ENCODE results near the gene CDKAL1. TPM values are rescaled to one million over a fixed set of nuclear protein-coding genes. Genes with fewer than 3 reads are reported as not detected.

CDKAL1 gene
- total and polyA plus RNA-seq, 10 of the 15 experiments (the other 5 are each of a cell fraction or from before 2014, with no cell fraction given), result 10.7 to 26.9 (median 17.3) TPM

DNA sequence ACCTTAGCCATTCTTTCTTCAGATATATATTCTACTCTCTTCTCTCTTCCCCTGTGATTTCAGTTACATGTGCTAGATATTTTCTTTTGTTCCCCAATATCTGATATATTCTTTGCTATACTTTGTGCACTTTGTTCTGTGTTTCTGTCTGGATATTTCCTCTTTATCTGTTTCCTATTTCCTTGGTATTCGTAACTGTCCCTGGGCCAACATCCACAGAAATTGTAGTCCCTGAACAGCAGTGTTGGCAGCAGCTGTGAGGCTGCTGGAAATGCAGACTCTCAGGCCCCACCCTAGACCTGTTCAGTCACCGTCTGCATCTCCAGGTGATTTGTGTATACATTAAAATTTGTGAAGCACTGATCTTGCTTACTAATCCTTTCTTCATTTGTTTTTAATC is 536.4 kb downstream of the CDKAL1 start:
- intact Hi-C loops (cut with micrococcal nuclease; ENCODE audit: unreplicated experiment) (no loop called here), in situ Hi-C loops (cut with MboI) (no loop called here)
- WGBS (ENCODE audit: insufficient coverage, insufficient replicate concordance, low lambda C conversion rate, missing lambda C conversion rate), result 70% methylated on average over 2 of the region's 2 CpGs
- ChIA-PET POLR2A (no interaction called here), SMC1A (ENCODE audit: uncharacterized antibody, unreplicated experiment) (no interaction called here), CTCF (no interaction called here), RAD21 (ENCODE audit: unreplicated experiment) (no interaction called here)
- Histone ChIP-seq H3K36me3 (ENCODE audit: control insufficient read depth in 2 of 2, insufficient read depth in 2 of 2, low read length in 1 of 2) (no peaks in the 10 kb centered on the region), H3K27ac (ENCODE audit: control insufficient read depth, insufficient read depth) (no peak overlapping the region), H3K4me2 (ENCODE audit: control insufficient read depth, insufficient read depth) (no peak overlapping the region), H3K27me3 (replicated peaks in 1 of 2; ENCODE audit: control insufficient read depth in 2 of 2, insufficient read depth in 2 of 2, low read length in 1 of 2) (no peaks in the 10 kb centered on the region), H3K79me2 (ENCODE audit: control insufficient read depth, insufficient read depth, low read length) (no peaks in the 10 kb centered on the region), H3K4me1 (ENCODE audit: control insufficient read depth, insufficient read depth, low read length) (no peaks in the 10 kb centered on the region), H3K9ac (ENCODE audit: control insufficient read depth, insufficient read depth, low read length) (no peak overlapping the region), H3K4me3 (no peak overlapping the region), H3K9me3 (replicated peaks; ENCODE audit: control insufficient read depth, insufficient read depth, low read length) (peaks cover 8% of the 10 kb centered on the region), H2AFZ (ENCODE audit: control insufficient read depth, low read depth, low read length) (no peak overlapping the region), H4K20me1 (ENCODE audit: control insufficient read depth, insufficient read depth) (no peaks in the 10 kb centered on the region)
- DNase-seq (ENCODE audit: low read depth, low spot score) (no peak), ATAC-seq (no peak), FAIRE-seq (no peak)
- TF ChIP-seq, protein P1, sequence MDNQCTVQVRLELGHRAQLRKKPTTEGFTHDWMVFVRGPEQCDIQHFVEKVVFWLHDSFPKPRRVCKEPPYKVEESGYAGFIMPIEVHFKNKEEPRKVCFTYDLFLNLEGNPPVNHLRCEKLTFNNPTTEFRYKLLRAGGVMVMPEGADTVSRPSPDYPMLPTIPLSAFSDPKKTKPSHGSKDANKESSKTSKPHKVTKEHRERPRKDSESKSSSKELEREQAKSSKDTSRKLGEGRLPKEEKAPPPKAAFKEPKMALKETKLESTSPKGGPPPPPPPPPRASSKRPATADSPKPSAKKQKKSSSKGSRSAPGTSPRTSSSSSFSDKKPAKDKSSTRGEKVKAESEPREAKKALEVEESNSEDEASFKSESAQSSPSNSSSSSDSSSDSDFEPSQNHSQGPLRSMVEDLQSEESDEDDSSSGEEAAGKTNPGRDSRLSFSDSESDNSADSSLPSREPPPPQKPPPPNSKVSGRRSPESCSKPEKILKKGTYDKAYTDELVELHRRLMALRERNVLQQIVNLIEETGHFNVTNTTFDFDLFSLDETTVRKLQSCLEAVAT (IDR thresholded peaks at IDR 0.05), result no peak
- no peak for TF ChIP-seq NBN (IDR thresholded peaks at IDR 0.05)
- no peak for TF ChIP-seq MTA2 (IDR thresholded peaks at IDR 0.05; ENCODE audit: low read depth)
- TF ChIP-seq, protein P2, sequence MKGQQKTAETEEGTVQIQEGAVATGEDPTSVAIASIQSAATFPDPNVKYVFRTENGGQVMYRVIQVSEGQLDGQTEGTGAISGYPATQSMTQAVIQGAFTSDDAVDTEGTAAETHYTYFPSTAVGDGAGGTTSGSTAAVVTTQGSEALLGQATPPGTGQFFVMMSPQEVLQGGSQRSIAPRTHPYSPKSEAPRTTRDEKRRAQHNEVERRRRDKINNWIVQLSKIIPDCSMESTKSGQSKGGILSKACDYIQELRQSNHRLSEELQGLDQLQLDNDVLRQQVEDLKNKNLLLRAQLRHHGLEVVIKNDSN (IDR thresholded peaks at IDR 0.05; ENCODE audit: borderline replicate concordance, extremely low read length, insufficient read depth, low read depth, low read length), result no peak
- no peak for TF ChIP-seq EZH2 (IDR thresholded peaks at IDR 0.05; ENCODE audit: borderline replicate concordance, control insufficient read depth, low read depth, low read length)
- no peak for TF ChIP-seq SMAD1 (IDR thresholded peaks at IDR 0.05; ENCODE audit: low read depth, partially characterized antibody)
- no peak for TF ChIP-seq ESRRA (IDR thresholded peaks at IDR 0.05; ENCODE audit: low read length)
- TF ChIP-seq MYC (IDR thresholded peaks at IDR 0.05; ENCODE audit: insufficient read depth, insufficient read length, insufficient replicate concordance, low read length, severe bottlenecking), result no peak
- no TSS peak for BruUV-seq (replicated peaks)
